Body of pancreas (tissue), 4 donors: ENCODE results near the gene SNAPIN. TPM values are rescaled to one million over a fixed set of nuclear protein-coding genes. Genes with fewer than 3 reads are reported as not detected.
"Not testable (repeated sequence)": the region's sequence is repeated elsewhere in the genome, so short reads cannot be mapped to it uniquely, and the experiment has no call there.

ENCODE experiments used
- ATAC-seq: fragments of 150-250 bp; one replicate; pipeline ENCODE4 v1.9.1; 2016
- DNase-seq, 4 donors: peaks; one replicate each; pipeline ENCODE4 v3.0.0-alpha.2; 2019
- H3K27ac ChIP-seq, 4 donors: fragments of 200-600 bp; sonication (generic); 1 replicate in 3 of 4; 2 replicates in 1 of 4; pipeline versions ENCODE4 v1.5.1 to v1.6.1; 2016 to 2019; ENCODE audit warnings: mild to moderate bottlenecking in 1 of 4, mixed read lengths in 1 of 4, moderate library complexity in 1 of 4
- H3K27me3 ChIP-seq, 2 donors: fragments of 200-600 bp; sonication (generic); one replicate each; pipeline ENCODE4 v1.6.0; 2016; ENCODE audit warnings: mild to moderate bottlenecking in 1 of 2
- H3K36me3 ChIP-seq, 2 donors: fragments of 200-600 bp; sonication (generic); replicated peaks in 1 of 2; 2 replicates each; pipeline ENCODE4 v1.5.1; 2016; ENCODE audit warnings: low read depth in 2 of 2; ENCODE audit not compliant: insufficient read depth in 1 of 2
- H3K4me1 ChIP-seq: fragments of 200-600 bp; sonication (generic); one replicate; pipeline ENCODE4 v1.6.0; 2016
- H3K4me3 ChIP-seq, 2 donors: fragments of 200-600 bp; sonication (generic); 1 replicate in 1 of 2; 2 replicates in 1 of 2; pipeline ENCODE4 v1.5.1; 2016 to 2019
- H3K9me3 ChIP-seq, 3 donors: fragments of 200-600 bp; sonication (generic); 1 replicate in 2 of 3; 2 replicates in 1 of 3; pipeline ENCODE4 v1.5.1; 2016
- POLR2A ChIP-seq, 3 donors: fragments of 450-650 bp; IDR thresholded peaks; one replicate each; pipeline ENCODE4 v1.6.1; 2016; ENCODE audit warnings: antibody characterized with exemption in 3 of 3, mild to moderate bottlenecking in 2 of 3
- WGBS, 2 donors: methylation state at CpG; one replicate each; pipeline ENCODE4 v1.1.5; 2017; 5-methylcytosine and 5-hydroxymethylcytosine counted together
- intact Hi-C: fragments of 100-400 bp; cut with DNase I; formaldehyde crosslinking; loops from one replicate; pipeline ENCODE4 v1.15.1; 2023
- total RNA-seq, 2 donors: library from RNA; depleted of rRNA; stranded (reverse); fragments of >200 nt; gene quantifications; one replicate each; pipeline ENCODE4 v1.1.0, GENCODE V29; 2016
- TF ChIP-seq, protein P1 (sequence below), 7 experiments: fragments of 450-650 bp in 4 of 7; fragments of 200-600 bp in 3 of 7; sonication (generic) in 3 of 7; IDR thresholded peaks; one replicate each; pipeline ENCODE4 v1.5.1; 2016 to 2019; ENCODE audit warnings: antibody characterized with exemption in 7 of 7

Gene SNAPIN
- total RNA-seq, 2 donors from 2014 or later: 21.8 to 23.7 TPM

DNA sequence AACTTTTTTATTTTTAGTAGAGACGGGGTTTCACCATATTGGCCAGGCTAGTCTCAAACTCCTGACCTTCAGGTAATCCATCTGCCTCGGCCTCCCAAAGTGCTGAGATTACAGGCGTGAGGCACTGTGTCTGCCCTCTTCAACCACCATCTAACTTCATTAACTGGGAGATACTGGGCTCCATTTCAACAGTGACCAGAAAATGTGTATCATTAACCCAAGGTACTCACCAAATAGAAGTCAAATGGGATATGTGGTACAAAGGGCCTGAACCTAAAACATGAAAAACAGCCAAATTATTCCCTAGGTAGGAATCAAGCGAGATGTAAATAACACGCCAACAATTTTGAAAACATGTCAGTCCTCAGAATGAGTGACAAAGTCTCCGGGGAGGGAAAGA, 11.1 kb downstream of the SNAPIN start:
- Histone ChIP-seq H3K4me3 (no peak overlapping the region), H3K36me3 (peaks cover 0 to 24% of the 10 kb centered on the region in 2 donors), H3K27ac (peak overlapping the region in 1 of 4 donors; percentile 76), H3K27me3 (no peaks in the 10 kb centered on the region), H3K4me1 (peaks cover 24% of the 10 kb centered on the region), H3K9me3 (no peaks in the 10 kb centered on the region)
- no peak for TF ChIP-seq POLR2A (IDR thresholded peaks at IDR 0.05)
- TF ChIP-seq, protein P1, sequence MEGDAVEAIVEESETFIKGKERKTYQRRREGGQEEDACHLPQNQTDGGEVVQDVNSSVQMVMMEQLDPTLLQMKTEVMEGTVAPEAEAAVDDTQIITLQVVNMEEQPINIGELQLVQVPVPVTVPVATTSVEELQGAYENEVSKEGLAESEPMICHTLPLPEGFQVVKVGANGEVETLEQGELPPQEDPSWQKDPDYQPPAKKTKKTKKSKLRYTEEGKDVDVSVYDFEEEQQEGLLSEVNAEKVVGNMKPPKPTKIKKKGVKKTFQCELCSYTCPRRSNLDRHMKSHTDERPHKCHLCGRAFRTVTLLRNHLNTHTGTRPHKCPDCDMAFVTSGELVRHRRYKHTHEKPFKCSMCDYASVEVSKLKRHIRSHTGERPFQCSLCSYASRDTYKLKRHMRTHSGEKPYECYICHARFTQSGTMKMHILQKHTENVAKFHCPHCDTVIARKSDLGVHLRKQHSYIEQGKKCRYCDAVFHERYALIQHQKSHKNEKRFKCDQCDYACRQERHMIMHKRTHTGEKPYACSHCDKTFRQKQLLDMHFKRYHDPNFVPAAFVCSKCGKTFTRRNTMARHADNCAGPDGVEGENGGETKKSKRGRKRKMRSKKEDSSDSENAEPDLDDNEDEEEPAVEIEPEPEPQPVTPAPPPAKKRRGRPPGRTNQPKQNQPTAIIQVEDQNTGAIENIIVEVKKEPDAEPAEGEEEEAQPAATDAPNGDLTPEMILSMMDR (IDR thresholded peaks at IDR 0.05): no peak
- 53 to 68% methylated on average over 6 of the region's 6 CpGs for WGBS, 2 donors
- intact Hi-C loops: no loop called here
- ATAC-seq: no peak
- DNase-seq: no peak

DNA sequence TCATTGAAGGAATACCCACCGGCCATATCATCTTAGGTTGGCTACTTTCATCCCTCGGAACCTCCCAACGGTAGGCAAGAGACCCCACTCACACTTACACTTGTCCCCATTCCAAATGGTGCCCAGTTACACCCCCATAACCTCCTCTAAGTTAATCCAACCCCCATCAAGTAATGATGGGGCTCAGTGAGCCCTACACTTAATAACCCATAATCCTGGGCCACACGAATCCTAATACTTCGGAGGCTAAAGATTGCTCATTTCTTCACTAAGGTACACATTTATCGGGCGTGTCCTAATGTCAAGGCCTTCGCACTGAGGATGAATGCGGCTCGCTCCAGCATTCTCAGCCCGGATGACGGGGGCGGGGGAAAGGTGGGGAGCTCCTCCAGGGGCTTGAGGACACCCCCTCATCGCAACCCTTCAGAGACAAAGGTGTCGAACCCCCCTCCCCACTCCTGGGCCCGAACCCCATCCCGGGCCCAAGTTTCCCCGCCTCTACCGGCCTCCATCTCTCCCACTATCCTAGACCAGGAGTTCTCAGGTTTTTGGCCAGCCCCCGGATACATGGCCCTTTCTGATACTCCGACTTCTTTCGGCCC, 11.9 kb downstream of the SNAPIN start:
- H3K4me3 ChIP-seq: peak overlapping the region; percentile 71 to 73
- DNase-seq (no peak), ATAC-seq (peak; percentile 9)
- WGBS, 2 donors: 1 to 2% methylated on average over 19 to 22 of the region's 22 CpGs
- H3K36me3 ChIP-seq: peaks cover 0 to 19% of the 10 kb centered on the region in 2 donors
- TF ChIP-seq, protein P1 (IDR thresholded peaks at IDR 0.05): no peak
- TF ChIP-seq POLR2A (IDR thresholded peaks at IDR 0.05): no peak
- H3K27me3 ChIP-seq: no peaks in the 10 kb centered on the region
- peak overlapping the region; percentile 53 to 93 (median 83) for H3K27ac ChIP-seq
- H3K4me1 ChIP-seq: peaks cover 24% of the 10 kb centered on the region
- H3K9me3 ChIP-seq: no peaks in the 10 kb centered on the region
- intact Hi-C loops: no loop called here

DNA sequence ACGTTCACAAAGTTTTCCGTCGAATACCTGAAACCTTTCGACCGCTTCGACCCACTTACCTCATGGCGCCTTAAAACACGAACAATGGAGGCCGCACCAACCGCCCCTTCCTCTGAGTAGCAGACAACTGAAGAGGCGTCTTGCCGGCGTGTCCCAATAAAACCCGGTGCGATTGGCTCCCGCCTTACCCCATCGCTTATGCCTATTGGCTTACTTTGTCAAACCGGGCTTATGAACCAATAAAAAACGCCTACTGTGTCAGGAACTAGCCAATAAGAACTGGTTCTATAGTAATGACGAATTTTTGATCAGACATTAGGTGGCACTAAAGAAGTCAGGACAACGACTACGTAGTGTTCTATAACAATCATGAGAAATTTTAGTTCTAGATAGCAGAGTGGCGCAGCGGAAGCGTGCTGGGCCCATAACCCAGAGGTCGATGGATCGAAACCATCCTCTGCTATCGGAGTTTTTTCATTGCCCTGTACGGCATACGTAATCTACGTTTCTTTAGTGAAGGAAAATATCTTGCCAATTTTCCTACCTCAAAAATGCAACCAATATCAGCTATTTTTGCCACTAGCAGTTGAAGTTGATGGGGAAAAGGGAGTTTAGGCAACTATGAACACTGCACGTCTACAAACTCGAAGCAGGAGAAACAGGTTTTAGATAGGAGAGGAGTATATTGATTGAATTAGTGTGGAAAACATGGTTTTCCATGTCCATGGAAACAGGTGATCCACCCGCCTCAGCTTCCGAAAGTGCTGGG, 12.5 kb downstream of the SNAPIN start, which contains the start of gene ILF2:
Gene ILF2, minus strand, starts transcription at position 135 of the 769 bp plus-strand sequence. Its CDS starts 71 bp downstream, at position 64.
- DNase-seq: peak; percentile 97 to 98 (median 97)
- H3K36me3 ChIP-seq: peaks cover 0 to 12% of the 10 kb centered on the region in 2 donors
- no peaks in the 10 kb centered on the region for H3K9me3 ChIP-seq
- H3K27ac ChIP-seq: peak within 1 kb of the TSS; percentile 87 to 93 (median 90)
- H3K4me3 ChIP-seq: peak within 1 kb of the TSS; percentile 71 to 73
- intact Hi-C loops: no loop called here
- peak in 2 of 3 donors; percentile 89 for TF ChIP-seq POLR2A (IDR thresholded peaks at IDR 0.05)
- TF ChIP-seq, protein P1 (IDR thresholded peaks at IDR 0.05): peak in 1 of 7 experiments; percentile 27
- 0 to 1% methylated on average over 28 to 35 of the region's 35 CpGs for WGBS, 2 donors
- peaks cover 24% of the 10 kb centered on the region for H3K4me1 ChIP-seq
- no peaks in the 10 kb centered on the region for H3K27me3 ChIP-seq
- ATAC-seq: peak; percentile 96

DNA sequence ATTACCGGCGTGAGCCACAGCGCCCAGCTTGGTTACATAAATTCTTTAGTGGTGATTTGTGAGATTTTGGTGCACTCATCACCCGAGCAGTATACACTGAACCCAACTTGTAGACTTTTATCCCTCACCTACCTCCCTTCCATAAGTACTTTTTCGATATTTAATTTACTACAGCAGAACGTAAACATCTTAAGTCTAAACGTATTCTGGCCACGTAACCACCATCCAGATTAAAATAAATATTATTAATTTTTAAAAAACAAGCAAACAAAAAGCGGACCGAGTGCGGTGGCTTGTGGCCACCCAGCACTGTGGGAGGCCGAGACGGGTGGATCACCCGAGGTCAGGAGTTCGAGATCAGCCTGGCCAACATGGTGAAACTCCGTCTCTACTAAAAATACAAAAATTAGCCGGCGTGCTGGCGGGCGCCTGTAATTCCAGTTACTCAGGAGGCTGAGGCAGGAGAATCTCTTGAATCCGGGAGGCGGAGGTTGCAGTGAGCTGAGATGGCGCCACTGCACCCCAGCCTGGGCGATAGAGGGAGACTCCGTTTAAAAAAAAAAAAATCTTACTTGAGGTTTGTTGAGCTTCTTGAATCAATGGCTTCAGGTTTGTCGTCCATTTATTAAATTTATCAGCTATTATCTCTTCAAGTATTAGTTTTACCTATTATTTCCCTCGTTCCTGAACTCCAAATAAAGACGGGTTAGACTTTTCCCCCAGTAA, 13.3 kb downstream of the SNAPIN start:
- peak; percentile 0 for ATAC-seq
- H3K27me3 ChIP-seq, H3K9me3 ChIP-seq, intact Hi-C loops, H3K36me3 ChIP-seq: not testable (repeated sequence)
- peak overlapping the region; percentile 87 to 93 (median 90) for H3K27ac ChIP-seq
- WGBS, 2 donors: 6 to 8% methylated on average over 28 of the region's 28 CpGs
- H3K4me1 ChIP-seq: peaks cover 24% of the 10 kb centered on the region
- TF ChIP-seq, protein P1 (IDR thresholded peaks at IDR 0.05): peak in 2 of 7 experiments; percentile 12 to 28
- peak in 3 of 4 donors; percentile 36 to 47 (median 38) for DNase-seq
- H3K4me3 ChIP-seq: peak overlapping the region in 1 of 2 donors; percentile 41
